Measurements from ENCODE around the gene SNRNP25. TPM values are rescaled to one million over a fixed set of nuclear protein-coding genes. Genes with fewer than 3 reads are reported as not detected.
A peak's percentile ranks its signal among the peaks of the same experiment; 100 is the strongest.
"Not testable (repeated sequence)": the region's sequence is repeated elsewhere in the genome, so short reads cannot be mapped to it uniquely, and the experiment has no call there.

SNRNP25 gene
- total RNA-seq, result 16.8 TPM

- peak; percentile 99 for DNase-seq (ENCODE audit: low spot score)
Observed at GRCh38 chr16:53346-54236, at the start of gene SNRNP25, which contains the start of gene POLR3K. SNRNP25 (plus strand) TSS chr16:53828; CDS start chr16:54017, 189 bp downstream. POLR3K (minus strand) TSS chr16:53608; CDS start chr16:53586, 22 bp downstream.

GRCh38 chr16:9903-10665 is 43.5 kb upstream of the SNRNP25 start:
- no peak for DNase-seq (ENCODE audit: low spot score)

DNA sequence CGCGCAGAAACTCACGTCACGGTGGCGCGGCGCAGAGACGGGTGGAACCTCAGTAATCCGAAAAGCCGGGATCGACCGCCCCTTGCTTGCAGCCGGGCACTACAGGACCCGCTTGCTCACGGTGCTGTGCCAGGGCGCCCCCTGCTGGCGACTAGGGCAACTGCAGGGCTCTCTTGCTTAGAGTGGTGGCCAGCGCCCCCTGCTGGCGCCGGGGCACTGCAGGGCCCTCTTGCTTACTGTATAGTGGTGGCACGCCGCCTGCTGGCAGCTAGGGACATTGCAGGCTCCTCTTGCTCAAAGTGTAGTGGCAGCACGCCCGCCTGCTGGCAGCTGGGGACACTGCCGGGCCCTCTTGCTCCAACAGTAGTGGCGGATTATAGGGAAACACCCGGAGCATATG is 42.9 kb upstream of the SNRNP25 start:
- peak; percentile 94 for DNase-seq (ENCODE audit: low spot score)

DNA sequence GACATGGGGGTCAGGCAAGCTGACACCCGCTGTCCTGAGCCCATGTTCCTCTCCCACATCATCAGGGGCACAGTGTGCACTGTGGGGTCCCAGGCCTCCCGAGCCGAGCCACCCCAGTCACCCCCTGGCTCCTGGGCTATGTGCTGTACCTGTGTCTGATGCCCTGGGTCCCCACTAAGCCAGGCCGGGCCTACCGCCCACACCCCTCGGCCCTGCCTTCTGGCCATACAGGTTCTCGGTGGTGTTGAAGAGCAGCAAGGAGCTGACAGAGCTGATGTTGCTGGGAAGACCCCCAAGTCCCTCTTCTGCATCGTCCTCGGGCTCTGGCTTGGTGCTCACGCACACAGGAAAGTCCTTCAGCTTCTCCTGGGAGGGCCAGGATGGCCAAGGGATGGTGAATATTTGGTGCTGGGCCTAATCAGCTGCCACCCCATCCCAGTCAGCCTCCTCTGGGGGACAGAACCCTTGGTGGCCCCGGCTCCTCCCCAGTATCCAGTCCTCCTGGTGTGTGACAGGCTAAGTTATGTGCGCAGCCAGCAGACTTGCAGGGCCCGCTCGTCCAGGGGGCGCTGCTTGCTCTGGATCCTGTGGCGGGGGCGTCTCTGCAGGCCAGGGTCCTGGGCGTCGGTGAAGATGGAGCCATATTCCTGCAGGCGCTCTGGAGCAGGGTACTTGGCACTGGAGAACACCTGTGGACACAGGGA is 36.4 kb upstream of the SNRNP25 start:
- not testable (repeated sequence) for DNase-seq (ENCODE audit: low spot score)

DNA sequence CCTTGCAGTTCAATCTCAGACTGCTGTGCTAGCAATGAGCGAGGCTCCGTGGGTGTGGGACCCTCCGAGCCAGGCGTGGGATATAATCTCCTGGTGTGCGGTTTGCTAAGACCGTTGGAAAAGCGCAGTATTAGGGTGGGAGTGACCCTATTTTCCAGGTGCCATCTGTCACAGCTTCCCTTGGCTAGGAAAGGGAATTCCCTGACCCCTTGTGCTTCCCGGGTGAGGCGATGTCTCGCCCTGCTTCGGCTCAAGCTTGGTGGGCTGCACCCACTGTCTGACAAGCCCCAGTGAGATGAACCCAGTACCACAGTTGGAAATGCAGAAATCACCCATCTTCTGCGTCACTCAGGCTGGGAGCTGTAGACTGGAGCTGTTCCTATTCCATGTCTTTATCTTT is 32.7 kb upstream of the SNRNP25 start:
- DNase-seq (ENCODE audit: low spot score), result not testable (repeated sequence)

DNA sequence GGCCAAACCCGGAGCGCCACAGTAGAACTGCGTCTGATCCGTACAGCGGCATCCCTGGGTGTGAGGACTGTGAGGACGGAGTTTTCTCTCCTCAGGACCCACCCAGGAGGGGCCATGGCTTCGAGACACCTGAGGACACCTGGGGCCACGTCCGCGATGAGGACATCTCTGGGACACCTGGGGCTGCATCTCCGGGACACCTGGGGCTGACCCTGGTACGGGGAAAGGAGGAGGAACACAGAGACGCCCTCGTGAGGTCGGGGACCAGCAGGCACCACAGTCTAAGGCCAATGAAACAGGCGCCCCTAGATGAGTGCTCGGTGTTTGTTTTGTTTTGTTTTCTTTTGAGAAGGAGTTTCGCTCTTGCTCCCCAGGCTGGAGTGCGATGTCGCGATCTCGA is 29.5 kb upstream of the SNRNP25 start:
- not testable (repeated sequence) for DNase-seq (ENCODE audit: low spot score)

- not testable (repeated sequence) for DNase-seq (ENCODE audit: low spot score)
Observed at GRCh38 chr16:25926-26348, 27.7 kb upstream of the SNRNP25 start.

DNA sequence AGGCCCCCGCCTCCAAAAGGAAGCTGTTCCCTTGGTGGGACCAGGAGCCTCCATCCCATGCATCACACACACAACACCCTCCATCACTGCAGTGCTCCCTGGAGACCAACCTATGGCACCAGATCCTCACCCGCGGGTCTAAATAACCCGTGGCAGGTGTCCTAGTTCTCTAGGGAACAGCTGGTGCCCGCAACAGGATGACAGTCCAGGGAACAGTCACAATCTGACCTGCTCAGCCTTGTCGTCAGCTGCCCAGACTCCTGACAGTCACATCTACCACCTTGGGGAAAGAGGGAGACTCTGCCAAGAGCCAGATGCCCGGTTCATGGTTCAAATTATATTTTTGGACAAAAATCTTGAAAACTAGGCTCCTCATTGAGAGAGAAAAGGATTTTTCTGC is 23.0 kb upstream of the SNRNP25 start:
- not testable (repeated sequence) for DNase-seq (ENCODE audit: low spot score)

DNA sequence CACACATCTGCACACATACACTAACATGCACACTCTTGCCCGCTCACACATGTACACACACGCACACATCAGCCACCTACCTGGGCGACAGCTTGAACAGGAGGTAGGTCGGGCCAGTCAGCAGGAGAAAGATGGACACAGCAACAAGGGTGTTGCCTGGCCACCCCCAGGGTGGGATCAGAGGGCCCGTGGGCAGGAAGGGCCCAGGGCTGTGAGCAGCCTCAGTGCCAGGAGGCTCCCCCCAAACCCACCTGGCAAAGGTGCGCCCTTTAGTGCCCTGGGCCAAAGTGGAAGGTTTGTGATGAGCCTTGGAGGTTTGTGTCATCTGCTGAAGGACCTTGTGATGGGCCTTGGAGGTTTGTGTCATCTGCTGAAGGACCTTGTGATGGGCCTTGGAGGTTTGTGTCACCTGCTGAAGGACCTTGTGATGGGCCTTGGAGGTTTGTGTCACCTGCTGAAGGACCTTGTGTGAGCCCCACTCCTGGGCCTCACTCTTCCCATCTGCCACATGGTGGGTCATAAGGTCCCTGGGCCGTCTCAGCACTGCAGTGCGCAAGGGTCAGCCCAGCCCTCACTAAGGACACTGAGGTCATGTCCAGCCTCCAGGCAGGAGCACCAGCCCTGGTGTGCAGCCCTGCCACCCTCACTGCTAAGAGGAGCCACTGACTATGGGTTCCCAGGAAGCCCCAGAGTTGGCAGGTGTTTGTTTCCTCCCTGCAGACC is 20.3 kb upstream of the SNRNP25 start:
- not testable (repeated sequence) for DNase-seq (ENCODE audit: low spot score)

DNA sequence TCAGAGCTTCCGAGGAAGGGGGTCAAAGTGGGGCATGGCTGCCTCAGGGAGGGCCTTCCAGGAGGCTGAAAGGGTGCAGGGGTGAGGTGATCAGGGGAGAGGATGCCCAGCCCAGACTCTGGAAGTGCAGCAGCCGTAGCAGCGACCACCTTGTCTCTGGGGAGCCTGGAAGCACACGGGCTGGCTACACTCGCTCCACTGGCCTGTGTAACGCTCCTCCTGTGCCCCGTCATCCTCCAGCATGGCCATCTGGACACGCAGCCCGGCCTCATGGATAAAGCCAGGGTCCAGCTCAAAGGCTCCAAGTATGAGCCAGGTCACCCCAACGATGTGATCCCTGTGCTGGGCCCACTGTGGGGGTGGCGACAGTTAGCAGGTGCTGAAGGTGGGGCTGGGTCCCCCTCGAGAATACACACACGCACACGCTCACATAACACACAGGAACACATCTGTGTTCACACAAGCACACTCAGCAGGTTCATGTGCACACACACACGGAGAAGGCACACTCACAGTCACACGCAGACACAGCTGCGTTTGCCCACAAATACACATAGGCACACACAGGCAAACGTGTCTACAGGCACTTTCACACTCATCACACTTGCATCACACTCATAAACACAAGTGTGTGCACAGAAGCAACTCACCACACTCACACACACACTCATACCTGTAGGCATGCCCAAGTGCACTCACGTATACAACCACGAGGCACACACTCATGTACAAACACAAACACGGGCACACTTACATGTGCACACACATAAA is 19.6 kb upstream of the SNRNP25 start:
- DNase-seq (ENCODE audit: low spot score), result no peak

- DNase-seq (ENCODE audit: low spot score), result no peak
Observed at GRCh38 chr16:34648-34987, 19.0 kb upstream of the SNRNP25 start.

GRCh38 chr16:35011-35677 is 18.5 kb upstream of the SNRNP25 start:
- DNase-seq (ENCODE audit: low spot score), result no peak

DNA sequence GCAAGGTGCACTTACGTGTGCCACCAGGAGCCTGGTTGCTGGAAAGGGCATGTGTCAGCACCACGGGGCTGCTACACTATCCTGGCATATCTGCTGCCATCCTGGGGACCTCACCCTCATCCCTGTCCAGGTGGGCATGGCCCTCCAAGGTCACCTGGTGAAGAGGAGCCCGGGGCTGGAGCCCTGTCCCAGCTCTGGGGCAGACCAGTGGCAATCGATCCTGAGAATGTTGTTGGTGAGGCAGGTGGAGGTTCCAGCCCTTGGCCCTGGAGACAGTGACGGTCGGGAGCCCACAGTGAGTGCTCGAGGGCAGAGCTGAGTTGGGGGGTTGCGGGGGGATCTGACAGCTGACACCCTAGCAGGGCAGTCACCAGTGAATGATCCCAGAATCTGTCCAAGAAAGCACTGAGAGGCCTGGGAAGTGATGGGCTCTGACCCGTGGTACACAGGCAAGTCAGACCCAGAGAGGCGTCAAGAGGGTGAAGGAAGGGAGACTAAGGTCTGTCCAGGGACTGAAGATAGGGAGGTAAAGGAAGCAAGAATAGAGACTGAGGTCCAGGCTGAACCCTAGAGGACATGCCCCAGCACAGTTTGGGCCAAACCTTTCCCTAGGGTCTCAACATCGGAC is 17.8 kb upstream of the SNRNP25 start:
- DNase-seq (ENCODE audit: low spot score), result no peak

- no peak for DNase-seq (ENCODE audit: low spot score)
Observed at GRCh38 chr16:36336-36984, 17.2 kb upstream of the SNRNP25 start.

DNA sequence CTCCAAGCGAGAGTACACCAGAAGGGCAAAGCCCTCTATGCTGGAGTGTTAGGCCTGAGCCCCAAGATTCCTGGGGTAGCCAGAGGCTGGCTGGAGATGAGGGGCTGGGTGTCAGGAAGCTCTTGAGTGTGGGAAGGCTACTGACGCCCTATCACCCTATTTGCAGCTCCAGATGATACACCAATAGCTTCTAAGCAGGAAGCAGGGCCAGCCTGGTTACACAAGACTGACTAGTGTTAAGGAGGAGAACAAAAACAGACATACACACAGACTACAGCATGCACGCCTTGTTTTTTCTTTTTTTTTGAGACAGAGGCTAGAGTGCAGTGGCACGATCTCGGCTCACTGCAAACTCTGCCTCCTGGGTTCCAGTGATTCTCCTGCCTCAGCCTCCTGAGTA is 16.1 kb upstream of the SNRNP25 start:
- no peak for DNase-seq (ENCODE audit: low spot score)

DNA sequence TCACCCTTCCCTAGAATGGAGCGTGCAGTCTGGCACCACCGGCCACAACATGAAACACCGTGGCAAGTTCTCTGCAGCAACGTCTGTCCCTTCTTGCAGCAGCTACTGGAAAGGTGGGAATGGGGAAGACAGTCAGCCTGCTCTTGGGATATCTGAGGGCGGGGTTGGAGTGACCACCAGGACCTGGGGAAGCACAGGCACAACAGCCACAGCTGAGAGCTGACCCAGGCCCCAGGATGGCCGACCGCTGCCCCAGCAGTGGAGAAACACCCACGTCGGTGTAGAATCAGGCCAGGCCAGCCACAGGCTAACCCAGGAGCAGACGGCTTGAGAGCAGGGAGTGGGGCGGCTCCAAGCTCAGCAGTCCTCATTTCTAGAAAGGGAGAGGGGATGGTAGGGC is 15.4 kb upstream of the SNRNP25 start:
- DNase-seq (ENCODE audit: low spot score), result not testable (repeated sequence)

- DNase-seq (ENCODE audit: low spot score), result peak; percentile 82
Observed at GRCh38 chr16:38941-39892, 14.4 kb upstream of the SNRNP25 start.
